Spinal cord (tissue), 10 donors: Measurements from ENCODE around the gene SNRPD2. TPM values are rescaled to one million over a fixed set of nuclear protein-coding genes. Genes with fewer than 3 reads are reported as not detected.
A peak's percentile ranks its signal among the peaks of the same experiment; 100 is the strongest.
"Not testable (repeated sequence)": the region's sequence is repeated elsewhere in the genome, so short reads cannot be mapped to it uniquely, and the experiment has no call there.

Source experiments
- DNase-seq, 6 donors: peaks; one replicate each; pipeline versions ENCODE4 v3.0.0 to v3.0.0-alpha.2; 2013 to 2015; ENCODE audit warnings: low spot score in 6 of 6, low read depth in 4 of 6
- H3K27ac ChIP-seq: one replicate; pipeline ENCODE4 v1.5.1; 2013; ENCODE audit warnings: low read depth, low read length, control low read depth
- H3K27me3 ChIP-seq: one replicate; pipeline ENCODE4 v1.6.1; 2013; ENCODE audit warnings: low read length; ENCODE audit not compliant: control insufficient read depth, insufficient read depth
- H3K36me3 ChIP-seq: one replicate; pipeline ENCODE4 v1.6.1; 2013; ENCODE audit warnings: low read length; ENCODE audit not compliant: control insufficient read depth, insufficient read depth
- H3K4me1 ChIP-seq: one replicate; pipeline ENCODE4 v1.6.1; 2013; ENCODE audit warnings: low read length; ENCODE audit not compliant: control insufficient read depth, insufficient read depth
- H3K4me3 ChIP-seq: one replicate; pipeline ENCODE4 v1.5.1; 2013; ENCODE audit warnings: low read depth, low read length, control low read depth
- H3K9me3 ChIP-seq: one replicate; pipeline ENCODE4 v1.6.1; 2013; ENCODE audit warnings: low read length; ENCODE audit not compliant: control insufficient read depth, insufficient read depth
- WGBS: methylation state at CpG from one replicate; pipeline ENCODE4 v1.1.5; 2013; ENCODE audit warnings: missing lambda C conversion rate; ENCODE audit not compliant: insufficient coverage; 5-methylcytosine and 5-hydroxymethylcytosine counted together
- long read RNA-seq, 4 donors: transcript quantifications; one replicate each; lab custom pipeline, GENCODE V29; 2026
- polyA plus RNA-seq, 2 donors: library from polyadenylated mRNA; unstranded; fragments of 120-200 nt; gene quantifications; one replicate each; pipeline ENCODE4 v1.2.1, GENCODE V29; 2013; ENCODE audit not compliant: insufficient read length in 2 of 2
- total RNA-seq, 2 donors: library from RNA; depleted of rRNA in 1 of 2; stranded (reverse); fragments of 120-200 nt in 1 of 2; fragments of >200 nt in 1 of 2; gene quantifications; one replicate each; pipeline versions ENCODE4 v1.2.3 to v1.2.4, GENCODE V29; 2013 to 2014
- donor health status: healthy.

Gene SNRPD2
- total RNA-seq, result 100 to 1,000 TPM; 170 to 393 TPM
- 100 to 1,000 TPM; 251 to 270 TPM for polyA plus RNA-seq
- long read RNA-seq, donor 1, transcript SNRPD2-201 (3 exons, 901 nt), result major isoform, 174 of 265 reads
- long read RNA-seq, donor 1, partial matches to known transcripts, result 74 of 265 reads
- long read RNA-seq, donor 1, other reads (novel, unspliced or antisense), result 14 of 265 reads
- long read RNA-seq, donor 2, transcript SNRPD2-201 (3 exons, 901 nt), result major isoform, 80 of 91 reads
- long read RNA-seq, donor 2, partial matches to known transcripts, result 10 of 91 reads
- long read RNA-seq, donor 2, other reads (novel, unspliced or antisense), result 0 of 91 reads
- long read RNA-seq, donor 3, transcript SNRPD2-201 (3 exons, 901 nt), result major isoform, 89 of 112 reads
- long read RNA-seq, donor 3, partial matches to known transcripts, result 22 of 112 reads
- long read RNA-seq, donor 3, other reads (novel, unspliced or antisense), result 0 of 112 reads
- long read RNA-seq, donor 4, transcript SNRPD2-201 (3 exons, 901 nt), result major isoform, 511 of 659 reads
- long read RNA-seq, donor 4, partial matches to known transcripts, result 133 of 659 reads
- long read RNA-seq, donor 4, other reads (novel, unspliced or antisense), result 13 of 659 reads

DNA sequence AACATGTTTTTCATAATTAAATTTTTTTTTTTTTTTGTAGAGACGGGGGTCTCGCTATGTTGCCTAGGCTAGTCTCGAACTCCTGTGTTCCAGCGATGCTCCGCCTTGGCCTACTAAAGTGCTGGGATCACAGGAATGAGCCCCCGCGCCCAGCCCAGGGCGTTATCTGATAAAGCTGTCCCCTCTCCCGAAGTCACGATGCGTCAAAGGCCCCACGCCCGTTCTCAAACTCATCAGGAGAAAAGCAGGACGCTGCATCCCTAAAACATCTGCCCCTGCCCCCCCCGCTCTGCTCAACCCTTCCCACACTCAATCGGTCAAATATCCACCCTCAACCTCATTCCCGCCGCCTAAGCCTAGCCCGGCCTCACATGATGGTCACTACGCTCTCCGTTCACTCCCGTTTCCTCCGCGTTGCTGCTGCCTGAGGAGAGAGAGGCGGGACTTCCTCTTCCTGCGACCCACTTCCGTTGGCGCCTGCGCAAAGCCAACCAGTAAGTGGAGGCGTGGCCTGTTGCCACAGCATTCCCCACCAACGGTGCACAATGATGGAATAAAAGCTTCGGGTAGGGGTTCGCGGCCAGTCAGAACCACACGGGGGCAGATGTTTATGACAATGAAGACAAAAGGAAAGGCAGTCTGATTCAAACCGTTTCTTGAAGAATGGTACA lies at the start of gene SNRPD2:
SNRPD2 (minus strand) TSS at position 438 of the 671 bp plus-strand sequence; CDS start at position 373, 65 bp downstream.
- peaks cover 40% of the 10 kb centered on the region for H3K36me3 ChIP-seq
- H3K27ac ChIP-seq, result peak within 1 kb of the TSS; percentile 98
- H3K9me3 ChIP-seq, result no peaks in the 10 kb centered on the region
- no peaks in the 10 kb centered on the region for H3K27me3 ChIP-seq
- peaks cover 18% of the 10 kb centered on the region for H3K4me1 ChIP-seq
- WGBS, result 0% methylated on average over 34 of the region's 36 CpGs
- peak within 1 kb of the TSS; percentile 69 for H3K4me3 ChIP-seq
- peak; percentile 89 to 99 (median 96) for DNase-seq

- Histone ChIP-seq H3K9me3 (no peaks in the 10 kb centered on the region), H3K4me1 (no peaks in the 10 kb centered on the region), H3K27me3 (no peaks in the 10 kb centered on the region), H3K27ac (no peak overlapping the region), H3K36me3 (no peaks in the 10 kb centered on the region), H3K4me3 (no peak overlapping the region)
- no peak for DNase-seq
- 100% methylated on average over 6 of the region's 10 CpGs for WGBS
Measured at GRCh38 chr19:45739498-45740439, 48.0 kb upstream of the SNRPD2 start.

GRCh38 chr19:45733160-45733810 lies 41.5 kb upstream of the SNRPD2 start, which contains the start of gene MEIOSIN:
MEIOSIN (plus strand) TSS chr19:45733439; CDS start chr19:45735377, 1,938 bp downstream.
- 89% methylated on average over 59 of the region's 59 CpGs for whole genome bisulfite sequencing
- no peak within 1 kb of the TSS for H3K27ac ChIP-seq
- H3K4me1 ChIP-seq, result peaks cover 20% of the 10 kb centered on the region
- H3K27me3 ChIP-seq, result no peaks in the 10 kb centered on the region
- H3K9me3 ChIP-seq, result no peaks in the 10 kb centered on the region
- H3K36me3 ChIP-seq, result no peaks in the 10 kb centered on the region
- DNase-seq, result no peak
- no peak within 1 kb of the TSS for H3K4me3 ChIP-seq

DNA sequence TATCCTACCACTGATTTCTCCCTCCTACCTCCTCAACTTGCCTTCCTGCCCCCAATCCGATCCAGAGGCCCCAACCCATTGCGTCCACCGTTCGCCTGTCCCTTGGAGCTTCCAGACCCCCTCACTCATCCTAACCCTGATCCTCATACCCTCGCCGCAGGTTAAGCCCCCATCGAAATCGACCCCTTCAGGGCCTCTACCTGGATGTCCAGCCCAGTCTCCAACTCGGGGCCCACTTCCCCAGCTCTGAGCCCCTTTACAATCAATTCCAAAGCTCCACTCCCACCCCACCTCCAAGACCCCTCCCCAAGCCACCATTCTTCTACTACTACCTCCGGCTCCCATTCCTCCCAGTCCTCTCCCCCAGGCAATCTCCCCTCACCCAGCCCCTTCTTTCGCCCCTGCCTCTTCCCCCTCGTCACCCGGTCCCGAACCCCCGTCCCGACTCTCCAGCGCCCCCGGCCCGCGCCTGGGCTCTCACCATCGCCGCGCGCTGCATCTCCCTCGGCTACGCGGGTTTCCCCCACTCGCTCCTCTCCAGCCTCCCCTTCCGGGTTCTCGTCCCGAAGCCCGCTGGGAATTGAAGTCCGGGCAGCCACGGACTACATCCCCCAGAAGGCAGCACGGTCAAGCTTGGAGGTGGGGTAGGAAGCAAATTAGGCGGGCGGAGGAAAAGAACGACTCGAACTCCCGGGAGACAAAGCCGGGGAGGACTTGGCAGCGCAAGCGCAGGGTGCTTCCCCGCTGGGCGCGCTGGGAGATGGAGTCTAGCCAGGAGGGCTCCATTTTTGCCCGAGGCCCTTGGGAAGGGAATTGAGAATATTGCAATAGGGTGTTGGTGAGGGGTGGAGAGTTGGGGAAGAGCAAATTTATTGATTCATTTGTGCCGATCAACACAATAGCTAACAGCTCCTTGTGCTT lies 38.9 kb upstream of the SNRPD2 start, which contains the start of gene FBXO46:
FBXO46 (minus strand) TSS at position 529 of the 921 bp plus-strand sequence. CDS start 17,401 bp downstream, outside the sequence.
- Histone ChIP-seq H3K27ac (peak within 1 kb of the TSS; percentile 22), H3K9me3 (no peaks in the 10 kb centered on the region), H3K36me3 (peaks cover 6% of the 10 kb centered on the region), H3K4me3 (peak within 1 kb of the TSS; percentile 76), H3K4me1 (peaks cover 29% of the 10 kb centered on the region), H3K27me3 (no peaks in the 10 kb centered on the region)
- 0% methylated on average over 43 of the region's 48 CpGs for WGBS
- peak; percentile 89 to 100 (median 96) for DNase-seq

DNA sequence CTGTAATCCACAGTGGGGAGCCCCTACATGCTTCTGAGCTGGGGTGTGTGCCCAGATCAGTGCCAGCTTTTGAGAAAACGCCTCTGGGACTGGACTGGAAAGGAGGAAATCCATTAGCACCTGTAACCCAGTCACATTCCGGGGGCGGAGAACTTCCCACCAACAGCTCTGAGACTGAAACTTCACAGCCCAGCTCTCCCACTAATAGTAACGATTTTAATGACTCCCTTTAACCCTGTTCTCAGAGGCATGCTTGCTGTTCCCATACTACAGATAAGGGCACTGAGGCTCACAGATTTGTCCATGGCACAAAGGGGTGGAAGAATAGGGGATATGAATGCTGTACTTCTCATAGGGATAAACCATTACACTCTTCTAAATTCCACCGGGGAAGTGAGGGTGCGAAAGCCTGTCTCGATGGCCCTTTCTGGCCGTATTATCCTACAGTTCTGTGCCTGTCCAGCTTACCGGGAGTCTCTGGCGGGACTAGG lies 38.1 kb upstream of the SNRPD2 start:
- no peaks in the 10 kb centered on the region for H3K27me3 ChIP-seq
- H3K4me1 ChIP-seq, result peaks cover 29% of the 10 kb centered on the region
- H3K27ac ChIP-seq, result no peak overlapping the region
- H3K9me3 ChIP-seq, result no peaks in the 10 kb centered on the region
- peaks cover 8% of the 10 kb centered on the region for H3K36me3 ChIP-seq
- WGBS, result 2% methylated on average over 8 of the region's 10 CpGs
- peak overlapping the region; percentile 76 for H3K4me3 ChIP-seq
- DNase-seq, result no peak

DNA sequence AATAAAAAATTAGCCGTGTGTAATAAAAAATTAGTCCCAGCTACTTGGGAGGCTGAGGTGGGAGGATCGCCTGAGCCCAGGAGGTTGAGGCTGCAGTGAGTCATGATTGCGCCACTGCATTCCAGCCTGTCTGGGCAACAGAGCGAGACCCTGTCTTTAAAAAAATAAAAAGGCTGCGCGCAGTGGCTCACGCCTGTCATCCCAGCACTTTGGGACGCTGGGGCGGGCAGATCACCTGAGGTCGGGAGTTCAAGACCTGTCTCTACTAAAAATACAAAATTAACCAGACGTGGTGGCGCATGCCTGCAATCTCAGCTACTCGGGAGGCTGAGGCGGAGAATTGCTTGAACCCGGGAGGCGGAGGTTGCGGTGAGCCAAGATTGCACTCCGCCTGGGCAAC lies 36.9 kb upstream of the SNRPD2 start:
- 97% methylated on average over 15 of the region's 18 CpGs for WGBS
- not testable (repeated sequence) for H3K27me3 ChIP-seq, H3K36me3 ChIP-seq, H3K9me3 ChIP-seq, H3K27ac ChIP-seq, DNase-seq, H3K4me3 ChIP-seq
- peaks cover 29% of the 10 kb centered on the region for H3K4me1 ChIP-seq

GRCh38 chr19:45720065-45720464 lies 28.3 kb upstream of the SNRPD2 start:
- not testable (repeated sequence) for H3K27me3 ChIP-seq, H3K4me3 ChIP-seq, H3K9me3 ChIP-seq, H3K27ac ChIP-seq, DNase-seq
- Histone ChIP-seq H3K36me3 (peaks cover 16% of the 10 kb centered on the region), H3K4me1 (peaks cover 11% of the 10 kb centered on the region)
- 98% methylated on average over 9 of the region's 11 CpGs for WGBS
